ENCODE results near the gene NSD1.

The NSD1 gene

GRCh38 chr5:177097016-177097985 lies 36.3 kb upstream of the NSD1 start:
- DNase-seq (ENCODE audit: low spot score), result no peak

- DNase-seq (ENCODE audit: low spot score), result no peak
Observed at GRCh38 chr5:177098120-177098469, 35.5 kb upstream of the NSD1 start.

- DNase-seq (ENCODE audit: low spot score), result no peak
Observed at GRCh38 chr5:177098470-177099141, 35.0 kb upstream of the NSD1 start.

- DNase-seq (ENCODE audit: low spot score), result no peak
Observed at GRCh38 chr5:177099422-177100093, 34.0 kb upstream of the NSD1 start.

- DNase-seq (ENCODE audit: low spot score), result no peak
Observed at GRCh38 chr5:177100714-177101121, 32.9 kb upstream of the NSD1 start.

- no peak for DNase-seq (ENCODE audit: low spot score)
Observed at GRCh38 chr5:177103523-177104253, 29.9 kb upstream of the NSD1 start.

GRCh38 chr5:177105691-177106476 lies 27.7 kb upstream of the NSD1 start:
- DNase-seq (ENCODE audit: low spot score), result no peak

GRCh38 chr5:177107159-177107558 lies 26.4 kb upstream of the NSD1 start:
- DNase-seq (ENCODE audit: low spot score), result no peak

GRCh38 chr5:177109810-177110209 lies 23.8 kb upstream of the NSD1 start:
- no peak for DNase-seq (ENCODE audit: low spot score)

GRCh38 chr5:177111720-177112394 lies 21.7 kb upstream of the NSD1 start:
- peak; percentile 60 for DNase-seq (ENCODE audit: low spot score)

- no peak for DNase-seq (ENCODE audit: low spot score)
Observed at GRCh38 chr5:177112589-177113220, 20.9 kb upstream of the NSD1 start.

GRCh38 chr5:177113566-177114424 lies 19.8 kb upstream of the NSD1 start:
- peak; percentile 86 for DNase-seq (ENCODE audit: low spot score)

GRCh38 chr5:177116631-177117373 lies 16.8 kb upstream of the NSD1 start:
- DNase-seq (ENCODE audit: low spot score), result peak; percentile 76

- no peak for DNase-seq (ENCODE audit: low spot score)
Observed at GRCh38 chr5:177117441-177118045, 16.0 kb upstream of the NSD1 start.

- DNase-seq (ENCODE audit: low spot score), result no peak
Observed at GRCh38 chr5:177122566-177122965, 11.0 kb upstream of the NSD1 start.

GRCh38 chr5:177123789-177124485 lies 9.6 kb upstream of the NSD1 start:
- DNase-seq (ENCODE audit: low spot score), result no peak

- no peak for DNase-seq (ENCODE audit: low spot score)
Observed at GRCh38 chr5:177124486-177124991, 9.0 kb upstream of the NSD1 start.
